ENCODE results near the gene TEF. TPM values are rescaled to one million over a fixed set of nuclear protein-coding genes. Genes with fewer than 3 reads are reported as not detected.

Gene TEF
- total RNA-seq, 6 experiments from 2014 or later = 7.4 to 10.6 (median 9.4) TPM

DNA sequence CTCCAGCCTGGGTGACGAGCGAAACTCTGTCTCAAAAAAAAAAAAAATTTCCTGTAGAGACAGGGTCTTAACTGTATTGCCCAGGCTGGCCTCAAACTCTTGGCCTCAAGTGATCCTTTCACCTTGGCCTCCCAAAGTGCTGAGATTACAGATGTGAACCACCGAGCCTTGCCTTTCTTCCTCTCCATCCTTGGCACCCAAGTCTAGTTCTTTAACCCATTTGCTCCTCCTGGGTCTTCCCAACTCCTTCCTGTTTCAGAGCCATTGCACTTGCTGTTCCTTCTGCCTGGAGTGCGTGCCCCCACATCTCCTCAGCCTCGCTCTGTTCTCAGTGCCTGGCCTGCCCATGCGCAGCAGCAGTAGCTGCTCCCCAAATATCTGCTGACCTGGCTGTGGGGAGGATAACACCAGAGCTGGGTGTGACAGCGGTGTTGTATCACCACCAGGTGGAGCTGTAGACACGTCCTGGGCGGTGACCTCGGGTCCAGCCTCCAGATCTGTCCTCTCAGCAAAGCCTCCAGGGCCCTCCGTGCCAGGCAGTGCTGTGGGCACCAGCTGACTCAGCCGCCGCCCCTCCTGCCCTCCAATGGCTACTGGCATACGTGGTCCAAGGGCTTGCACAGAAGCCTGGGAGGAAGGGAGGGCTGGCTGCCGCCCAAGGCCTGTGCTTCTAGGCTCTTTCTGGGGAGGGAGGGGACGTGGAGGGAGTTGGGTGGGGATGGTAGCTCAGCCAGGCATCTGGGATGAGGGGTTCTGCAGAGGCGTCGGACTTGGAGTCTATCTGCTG, 22.0 kb downstream of the TEF start:
- Mint-ChIP-seq H3K27ac (peak overlapping the region; percentile 66), H3K4me1 (ENCODE audit: low read depth) (peaks cover 22% of the 10 kb centered on the region), H3K9me3 (no peaks in the 10 kb centered on the region), H3K27me3 (ENCODE audit: insufficient read depth) (peaks cover 5% of the 10 kb centered on the region), H3K4me3 (peak overlapping the region; percentile 64), H3K36me3 (ENCODE audit: low read depth) (no peaks in the 10 kb centered on the region)
- TF ChIP-seq, protein P1, sequence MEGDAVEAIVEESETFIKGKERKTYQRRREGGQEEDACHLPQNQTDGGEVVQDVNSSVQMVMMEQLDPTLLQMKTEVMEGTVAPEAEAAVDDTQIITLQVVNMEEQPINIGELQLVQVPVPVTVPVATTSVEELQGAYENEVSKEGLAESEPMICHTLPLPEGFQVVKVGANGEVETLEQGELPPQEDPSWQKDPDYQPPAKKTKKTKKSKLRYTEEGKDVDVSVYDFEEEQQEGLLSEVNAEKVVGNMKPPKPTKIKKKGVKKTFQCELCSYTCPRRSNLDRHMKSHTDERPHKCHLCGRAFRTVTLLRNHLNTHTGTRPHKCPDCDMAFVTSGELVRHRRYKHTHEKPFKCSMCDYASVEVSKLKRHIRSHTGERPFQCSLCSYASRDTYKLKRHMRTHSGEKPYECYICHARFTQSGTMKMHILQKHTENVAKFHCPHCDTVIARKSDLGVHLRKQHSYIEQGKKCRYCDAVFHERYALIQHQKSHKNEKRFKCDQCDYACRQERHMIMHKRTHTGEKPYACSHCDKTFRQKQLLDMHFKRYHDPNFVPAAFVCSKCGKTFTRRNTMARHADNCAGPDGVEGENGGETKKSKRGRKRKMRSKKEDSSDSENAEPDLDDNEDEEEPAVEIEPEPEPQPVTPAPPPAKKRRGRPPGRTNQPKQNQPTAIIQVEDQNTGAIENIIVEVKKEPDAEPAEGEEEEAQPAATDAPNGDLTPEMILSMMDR (IDR thresholded peaks at IDR 0.05) = peak; percentile 98
- peak; percentile 90 for DNase-seq

DNA sequence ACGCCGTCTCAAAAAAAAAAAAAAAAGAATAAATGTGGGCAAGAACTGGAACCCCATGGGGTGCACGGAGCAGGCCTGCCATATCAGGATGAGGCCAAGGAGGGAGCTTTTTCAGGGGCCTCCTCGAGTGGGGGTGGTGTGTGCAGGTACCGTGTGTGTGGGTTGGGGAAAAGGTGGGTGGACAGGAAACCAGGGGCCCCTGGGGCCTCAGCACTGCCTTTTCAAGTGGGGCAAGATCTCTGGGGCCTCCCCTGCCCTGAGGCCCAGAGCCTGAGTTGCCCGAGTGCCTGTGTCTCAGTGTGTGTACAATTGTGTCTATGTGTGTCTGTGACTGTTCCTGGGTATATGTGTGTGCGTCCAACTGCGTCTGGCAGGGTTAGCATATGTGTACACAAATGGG, 23.8 kb downstream of the TEF start:
- H3K4me3 Mint-ChIP-seq = no peak overlapping the region
- no peaks in the 10 kb centered on the region for H3K36me3 Mint-ChIP-seq (ENCODE audit: low read depth)
- TF ChIP-seq, protein P1 (IDR thresholded peaks at IDR 0.05) = no peak
- H3K9me3 Mint-ChIP-seq = no peaks in the 10 kb centered on the region
- peaks cover 5% of the 10 kb centered on the region for H3K27me3 Mint-ChIP-seq (ENCODE audit: insufficient read depth)
- peaks cover 22% of the 10 kb centered on the region for H3K4me1 Mint-ChIP-seq (ENCODE audit: low read depth)
- no peak overlapping the region for H3K27ac Mint-ChIP-seq
- DNase-seq = no peak

DNA sequence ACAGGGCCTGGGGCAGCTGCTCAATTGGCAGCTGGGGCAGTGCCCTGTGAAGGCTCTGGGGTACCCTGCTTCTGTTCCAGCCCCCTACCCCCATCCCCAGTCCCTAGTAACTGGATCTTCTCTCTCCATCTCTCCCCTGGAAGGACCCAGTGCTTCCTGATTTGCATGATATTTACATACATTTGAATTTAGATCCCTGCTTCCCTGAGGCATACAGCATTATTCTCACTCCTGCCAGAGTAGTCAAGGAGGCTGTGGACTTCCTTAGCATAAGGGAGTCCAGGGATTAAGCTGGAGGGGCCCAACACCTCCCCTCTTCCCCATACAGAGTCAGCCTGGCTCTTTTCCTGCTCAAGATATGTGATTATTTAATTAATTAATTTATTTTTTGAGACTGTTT, 24.7 kb downstream of the TEF start:
- H3K27me3 Mint-ChIP-seq (ENCODE audit: insufficient read depth) = peaks cover 5% of the 10 kb centered on the region
- H3K4me3 Mint-ChIP-seq = no peak overlapping the region
- H3K9me3 Mint-ChIP-seq = no peaks in the 10 kb centered on the region
- peaks cover 26% of the 10 kb centered on the region for H3K4me1 Mint-ChIP-seq (ENCODE audit: low read depth)
- DNase-seq = no peak
- TF ChIP-seq, protein P1 (IDR thresholded peaks at IDR 0.05) = no peak
- H3K36me3 Mint-ChIP-seq (ENCODE audit: low read depth) = no peaks in the 10 kb centered on the region
- H3K27ac Mint-ChIP-seq = no peak overlapping the region

DNA sequence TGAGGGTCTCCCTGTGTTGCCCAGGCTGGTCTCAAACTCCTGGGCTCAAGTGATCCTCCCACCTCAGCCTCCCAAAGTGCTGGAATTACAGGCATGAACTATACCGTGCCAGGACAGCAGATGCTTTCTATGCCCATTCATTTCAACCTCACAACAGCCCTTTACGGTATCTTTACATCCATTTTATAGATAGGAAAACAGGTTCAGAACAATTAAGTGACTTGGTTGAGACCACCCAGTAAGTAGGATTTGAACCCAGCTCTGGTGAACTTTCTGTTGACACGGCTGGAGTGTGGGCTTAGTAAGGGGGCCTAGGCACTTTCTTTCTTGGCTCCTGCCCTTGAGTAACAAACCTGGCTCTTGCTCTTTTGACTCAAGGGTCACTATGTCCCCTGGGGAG, 25.7 kb downstream of the TEF start:
- Mint-ChIP-seq H3K4me3 (no peak overlapping the region), H3K9me3 (no peaks in the 10 kb centered on the region), H3K36me3 (ENCODE audit: low read depth) (no peaks in the 10 kb centered on the region), H3K27ac (no peak overlapping the region), H3K27me3 (ENCODE audit: insufficient read depth) (peaks cover 5% of the 10 kb centered on the region), H3K4me1 (ENCODE audit: low read depth) (peaks cover 23% of the 10 kb centered on the region)
- DNase-seq = no peak
- TF ChIP-seq, protein P1 (IDR thresholded peaks at IDR 0.05) = no peak

DNA sequence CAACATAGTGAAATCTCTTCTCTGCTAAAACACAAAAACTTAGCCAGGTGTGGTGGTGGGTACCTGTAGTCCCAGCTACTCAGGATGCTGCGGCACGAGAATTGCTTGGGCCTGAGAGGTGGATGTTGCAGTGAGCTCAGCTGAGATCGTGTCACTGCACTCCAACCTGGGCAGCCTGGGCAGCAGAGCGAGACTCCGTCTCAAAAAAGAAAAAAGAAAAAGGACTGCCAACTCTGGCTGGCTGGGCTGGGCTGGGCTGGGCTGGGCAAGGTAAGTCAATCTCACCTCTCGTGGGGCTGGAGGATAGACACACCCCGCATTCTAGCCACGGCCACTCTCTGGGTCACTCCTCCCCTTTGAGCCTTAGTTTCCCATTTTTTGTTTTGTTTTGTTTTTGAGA, 26.9 kb downstream of the TEF start:
- TF ChIP-seq, protein P1 (IDR thresholded peaks at IDR 0.05) = no peak
- Mint-ChIP-seq H3K9me3 (no peaks in the 10 kb centered on the region), H3K27ac (no peak overlapping the region), H3K27me3 (ENCODE audit: insufficient read depth) (peaks cover 4% of the 10 kb centered on the region), H3K4me1 (ENCODE audit: low read depth) (peaks cover 16% of the 10 kb centered on the region), H3K4me3 (no peak overlapping the region), H3K36me3 (ENCODE audit: low read depth) (no peaks in the 10 kb centered on the region)
- no peak for DNase-seq

Data from HFFc6 (cell line).